Measurements from ENCODE around the gene CSRP2. TPM values are rescaled to one million over a fixed set of nuclear protein-coding genes. Genes with fewer than 3 reads are reported as not detected.

CSRP2 gene
- polyA plus RNA-seq, 3 donors = 0.07 TPM; not detected in 2

DNA sequence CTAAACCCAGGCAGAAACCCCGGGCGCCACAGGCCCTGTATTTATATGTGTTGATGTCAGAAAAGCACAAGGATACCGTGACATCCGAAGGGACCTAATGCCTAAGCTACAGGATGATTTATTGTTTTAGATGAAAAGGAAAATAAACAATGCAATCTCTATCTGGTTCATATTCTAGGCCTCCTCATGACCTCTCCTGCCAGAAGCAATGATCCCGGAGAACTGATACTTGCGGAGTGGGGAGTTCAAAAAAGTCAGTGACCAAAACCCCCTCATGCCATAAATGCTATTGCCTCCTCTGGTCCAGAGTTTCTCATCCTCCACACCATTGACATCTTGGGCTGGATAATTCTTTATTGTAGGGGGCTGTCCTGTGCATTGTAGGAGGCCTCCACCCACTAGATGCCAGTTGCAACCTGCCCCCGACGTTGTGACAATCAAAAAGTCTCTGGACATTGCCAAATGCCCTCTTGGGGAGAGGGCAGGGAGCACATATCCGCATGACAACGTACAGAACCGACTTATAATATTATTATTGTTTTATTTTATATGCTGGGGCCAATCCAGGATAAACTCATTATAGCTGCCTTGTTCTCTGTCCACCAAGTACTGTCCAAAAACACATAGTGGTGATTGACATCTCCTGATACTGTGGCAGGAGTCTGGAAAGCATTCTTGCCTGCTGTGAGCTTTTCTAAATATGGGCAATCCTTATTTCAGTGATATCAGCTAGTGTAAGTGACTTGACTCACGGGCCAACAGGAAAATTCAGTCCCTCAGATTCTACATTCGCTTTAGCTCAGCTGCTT is 1.1 kb upstream of the CSRP2 start:
- peak; percentile 4 for TF ChIP-seq CTCF (IDR thresholded peaks at IDR 0.05)
- no peaks in the 10 kb centered on the region for H3K79me2 ChIP-seq (ENCODE audit: insufficient read depth, low read length)
- no peak overlapping the region for H3K27ac ChIP-seq (ENCODE audit: low read depth in 1 of 2, low read length in 2 of 2)
- intact Hi-C loops (cut with micrococcal nuclease) = no loop called here
- Mint-ChIP-seq H3K4me1 (peaks cover 15% of the 10 kb centered on the region), H3K36me3 (peaks cover 0 to 5% of the 10 kb centered on the region in 2 donors), H3K4me3 (peak overlapping the region; percentile 84 to 96), H3K27me3 (ENCODE audit: low read depth in 3 of 3) (peaks cover 45 to 52% (median 48%) of the 10 kb centered on the region in 3 donors), H3K27ac (no peak overlapping the region), H3K9me3 (peaks cover 0 to 12% (median 6%) of the 10 kb centered on the region in 7 donors)
- peaks cover 31 to 48% of the 10 kb centered on the region in 2 donors for H3K27me3 ChIP-seq (ENCODE audit: control insufficient read depth in 2 of 2, insufficient read depth in 2 of 2, low read length in 2 of 2)
- H3K9ac ChIP-seq (ENCODE audit: insufficient read depth, low read length, poor library complexity, severe bottlenecking) = peak overlapping the region; percentile 64
- peak overlapping the region; percentile 85 for H3K4me2 ChIP-seq (replicated peaks; ENCODE audit: extremely low read depth, low read length, poor library complexity, severe bottlenecking)
- peak overlapping the region; percentile 83 for H2AFZ ChIP-seq (ENCODE audit: insufficient read depth, low read depth, low read length, poor library complexity, severe bottlenecking)
- H3K36me3 ChIP-seq (replicated peaks in 1 of 2; ENCODE audit: control insufficient read depth in 1 of 2, insufficient read depth in 2 of 2, low read length in 2 of 2) = no peaks in the 10 kb centered on the region
- peak overlapping the region in 1 of 3 experiments; percentile 79 for H3K4me3 ChIP-seq (replicated peaks in 1 of 3; ENCODE audit: low read depth in 2 of 3, low read length in 3 of 3)
- no peaks in the 10 kb centered on the region for H4K20me1 ChIP-seq (ENCODE audit: insufficient read depth, low read length)
- no peak for DNase-seq
- H3K9me3 ChIP-seq (replicated peaks in 1 of 2; ENCODE audit: control insufficient read depth in 1 of 2, insufficient read depth in 1 of 2, low read length in 2 of 2) = no peaks in the 10 kb centered on the region
- WGBS (ENCODE audit: insufficient coverage) = 25% methylated on average over 2 of the region's 13 CpGs
- peaks cover 12 to 16% of the 10 kb centered on the region in 2 donors for H3K4me1 ChIP-seq (ENCODE audit: control insufficient read depth in 1 of 2, insufficient read depth in 2 of 2, low read length in 2 of 2)

DNA sequence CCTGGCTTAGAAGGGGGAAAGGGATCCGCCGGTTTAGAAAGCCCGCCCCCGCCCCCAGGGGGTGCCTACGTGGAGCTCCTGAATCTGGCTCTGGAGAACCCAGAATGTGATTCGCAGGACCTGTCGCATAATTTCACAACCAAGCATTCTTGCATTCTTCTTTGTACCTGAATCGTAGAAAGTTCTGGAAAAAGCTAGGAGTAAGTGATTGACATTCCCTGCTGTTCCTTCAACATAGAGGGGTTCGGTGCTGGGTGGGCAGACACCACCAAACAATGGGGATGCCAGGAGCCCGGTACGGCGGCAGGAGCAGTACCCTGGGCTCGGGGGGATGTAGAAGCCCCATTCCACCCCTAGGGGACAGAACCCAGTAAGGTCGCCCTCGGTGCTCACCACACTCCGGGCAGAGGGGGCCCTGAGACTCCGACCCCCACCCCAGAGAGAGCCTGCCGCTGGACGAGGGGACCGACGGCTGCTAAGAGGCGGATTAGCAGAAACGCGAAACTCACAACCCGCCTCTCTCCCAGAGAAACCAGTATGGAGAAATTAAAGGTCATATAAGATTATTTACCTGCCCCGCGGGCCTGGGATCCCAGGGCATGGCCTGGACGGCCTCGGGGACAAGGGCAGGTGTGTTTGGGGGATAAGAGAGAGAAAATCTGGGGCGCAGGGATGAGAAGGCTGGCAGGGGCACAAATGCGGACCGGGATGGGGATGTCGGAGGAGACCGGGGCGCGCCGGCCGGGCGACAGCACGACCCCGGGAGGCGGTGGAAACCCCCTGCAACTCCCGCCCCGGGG is 520 bp downstream of the CSRP2 start:
- peak overlapping the region; percentile 57 to 79 (median 59) for H3K4me3 ChIP-seq (replicated peaks in 1 of 3; ENCODE audit: low read depth in 2 of 3, low read length in 3 of 3)
- no peaks in the 10 kb centered on the region for H3K36me3 ChIP-seq (replicated peaks in 1 of 2; ENCODE audit: control insufficient read depth in 1 of 2, insufficient read depth in 2 of 2, low read length in 2 of 2)
- H3K79me2 ChIP-seq (ENCODE audit: insufficient read depth, low read length) = no peaks in the 10 kb centered on the region
- peak overlapping the region; percentile 84 to 96 for H3K4me3 Mint-ChIP-seq
- H3K9me3 ChIP-seq (replicated peaks in 1 of 2; ENCODE audit: control insufficient read depth in 1 of 2, insufficient read depth in 1 of 2, low read length in 2 of 2) = no peaks in the 10 kb centered on the region
- DNase-seq = peak in 1 of 3 donors; percentile 3
- TF ChIP-seq CTCF (IDR thresholded peaks at IDR 0.05) = peak; percentile 13
- H3K27ac ChIP-seq (ENCODE audit: low read depth in 1 of 2, low read length in 2 of 2) = no peak overlapping the region
- peaks cover 0 to 5% of the 10 kb centered on the region in 2 donors for H3K36me3 Mint-ChIP-seq
- H3K27me3 Mint-ChIP-seq (ENCODE audit: low read depth in 3 of 3) = peaks cover 45 to 52% (median 48%) of the 10 kb centered on the region in 3 donors
- intact Hi-C loops (cut with micrococcal nuclease) = no loop called here
- peaks cover 0 to 12% (median 6%) of the 10 kb centered on the region in 7 donors for H3K9me3 Mint-ChIP-seq
- H3K9ac ChIP-seq (ENCODE audit: insufficient read depth, low read length, poor library complexity, severe bottlenecking) = peak overlapping the region; percentile 64
- peaks cover 12 to 16% of the 10 kb centered on the region in 2 donors for H3K4me1 ChIP-seq (ENCODE audit: control insufficient read depth in 1 of 2, insufficient read depth in 2 of 2, low read length in 2 of 2)
- under 1% methylated on average over 29 of the region's 44 CpGs for WGBS (ENCODE audit: insufficient coverage)
- H2AFZ ChIP-seq (ENCODE audit: insufficient read depth, low read depth, low read length, poor library complexity, severe bottlenecking) = peak overlapping the region; percentile 83
- H4K20me1 ChIP-seq (ENCODE audit: insufficient read depth, low read length) = no peaks in the 10 kb centered on the region
- no peak overlapping the region for H3K27ac Mint-ChIP-seq
- H3K27me3 ChIP-seq (ENCODE audit: control insufficient read depth in 2 of 2, insufficient read depth in 2 of 2, low read length in 2 of 2) = peaks cover 31 to 48% of the 10 kb centered on the region in 2 donors
- H3K4me1 Mint-ChIP-seq = peaks cover 15% of the 10 kb centered on the region
- peak overlapping the region; percentile 85 for H3K4me2 ChIP-seq (replicated peaks; ENCODE audit: extremely low read depth, low read length, poor library complexity, severe bottlenecking)
